ENCODE results near the gene UPK1A.

DNA sequence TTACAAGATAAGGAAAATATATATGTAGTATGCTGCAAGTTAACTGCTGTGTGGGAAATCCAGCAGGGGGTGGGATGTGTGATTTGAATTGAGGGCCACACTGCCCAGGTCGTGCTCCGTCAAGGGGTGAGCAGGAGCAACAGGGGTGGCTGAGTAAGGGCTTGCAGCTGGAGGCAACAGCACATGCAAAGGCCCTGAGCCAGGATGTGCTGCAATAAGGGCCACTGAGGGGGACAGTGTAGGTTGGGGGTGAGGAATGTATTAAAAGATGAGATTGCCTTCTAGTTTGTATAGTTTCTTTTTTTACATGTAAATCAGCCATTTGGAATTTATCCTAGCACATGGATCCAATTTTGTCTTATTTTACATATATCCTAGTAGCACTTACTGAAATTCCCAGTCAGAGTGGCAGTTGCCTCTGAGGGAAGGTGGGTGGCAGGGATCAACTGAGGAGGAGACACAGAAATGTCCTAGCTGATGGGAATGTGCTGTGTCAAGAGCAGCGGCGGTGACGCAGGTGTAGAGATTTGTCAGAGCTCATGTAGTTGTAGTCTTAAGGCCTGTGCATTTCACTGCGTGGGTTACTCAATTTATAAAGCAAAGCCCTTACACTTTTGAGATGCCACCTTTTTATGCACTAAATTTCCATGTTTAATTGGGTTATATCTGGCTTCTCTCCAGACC lies 42.8 kb upstream of the UPK1A start:
- TF ChIP-seq POLR2A (IDR thresholded peaks at IDR 0.05) = no peak
- TF ChIP-seq, protein P1, sequence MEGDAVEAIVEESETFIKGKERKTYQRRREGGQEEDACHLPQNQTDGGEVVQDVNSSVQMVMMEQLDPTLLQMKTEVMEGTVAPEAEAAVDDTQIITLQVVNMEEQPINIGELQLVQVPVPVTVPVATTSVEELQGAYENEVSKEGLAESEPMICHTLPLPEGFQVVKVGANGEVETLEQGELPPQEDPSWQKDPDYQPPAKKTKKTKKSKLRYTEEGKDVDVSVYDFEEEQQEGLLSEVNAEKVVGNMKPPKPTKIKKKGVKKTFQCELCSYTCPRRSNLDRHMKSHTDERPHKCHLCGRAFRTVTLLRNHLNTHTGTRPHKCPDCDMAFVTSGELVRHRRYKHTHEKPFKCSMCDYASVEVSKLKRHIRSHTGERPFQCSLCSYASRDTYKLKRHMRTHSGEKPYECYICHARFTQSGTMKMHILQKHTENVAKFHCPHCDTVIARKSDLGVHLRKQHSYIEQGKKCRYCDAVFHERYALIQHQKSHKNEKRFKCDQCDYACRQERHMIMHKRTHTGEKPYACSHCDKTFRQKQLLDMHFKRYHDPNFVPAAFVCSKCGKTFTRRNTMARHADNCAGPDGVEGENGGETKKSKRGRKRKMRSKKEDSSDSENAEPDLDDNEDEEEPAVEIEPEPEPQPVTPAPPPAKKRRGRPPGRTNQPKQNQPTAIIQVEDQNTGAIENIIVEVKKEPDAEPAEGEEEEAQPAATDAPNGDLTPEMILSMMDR (IDR thresholded peaks at IDR 0.05) = no peak

Measured in body of pancreas (tissue), 4 donors.